ENCODE data around the gene CCNK. TPM values are rescaled to one million over a fixed set of nuclear protein-coding genes. Genes with fewer than 3 reads are reported as not detected.
A peak's percentile ranks its signal among the peaks of the same experiment; 100 is the strongest.

Gene CCNK
- total and polyA plus RNA-seq, 2 experiments from 2014 or later = 20.9 TPM

- Histone ChIP-seq H3K4me2 (ENCODE audit: unreplicated experiment) (no peak overlapping the region), H3K27me3 (replicated peaks; ENCODE audit: insufficient read depth) (no peaks in the 10 kb centered on the region), H3K9ac (no peak overlapping the region), H2AFZ (no peak overlapping the region), H3K4me1 (ENCODE audit: insufficient read depth) (peaks cover 18% of the 10 kb centered on the region), H3K36me3 (ENCODE audit: low read depth) (no peaks in the 10 kb centered on the region), H4K20me1 (ENCODE audit: insufficient read depth) (no peaks in the 10 kb centered on the region), H3K9me2 (ENCODE audit: insufficient read depth) (no peaks in the 10 kb centered on the region), H3K27ac (no peak overlapping the region), H3K9me3 (ENCODE audit: low read depth) (no peaks in the 10 kb centered on the region), H3K79me2 (ENCODE audit: insufficient read depth) (no peaks in the 10 kb centered on the region), H3K4me3 (no peak overlapping the region), H3F3A (ENCODE audit: insufficient read depth) (no peaks in the 10 kb centered on the region)
- peak; percentile 57 for DNase-seq
- 23 to 32% methylated on average over 18 of the region's 21 CpGs for WGBS, 2 experiments (ENCODE audit: low coverage in 1 of 2, low lambda C conversion rate in 2 of 2, missing lambda C conversion rate in 2 of 2)
- TF ChIP-seq EZH2phosphoT487 (IDR thresholded peaks at IDR 0.05; ENCODE audit: insufficient read depth, low read depth) (no peak), EZH2 (IDR thresholded peaks at IDR 0.05; ENCODE audit: insufficient read depth, poor library complexity, severe bottlenecking) (no peak)
- in situ Hi-C loops (cut with MboI) = no loop called here
Measured at GRCh38 chr14:99518441-99519346, 37.5 kb downstream of the CCNK start.

DNA sequence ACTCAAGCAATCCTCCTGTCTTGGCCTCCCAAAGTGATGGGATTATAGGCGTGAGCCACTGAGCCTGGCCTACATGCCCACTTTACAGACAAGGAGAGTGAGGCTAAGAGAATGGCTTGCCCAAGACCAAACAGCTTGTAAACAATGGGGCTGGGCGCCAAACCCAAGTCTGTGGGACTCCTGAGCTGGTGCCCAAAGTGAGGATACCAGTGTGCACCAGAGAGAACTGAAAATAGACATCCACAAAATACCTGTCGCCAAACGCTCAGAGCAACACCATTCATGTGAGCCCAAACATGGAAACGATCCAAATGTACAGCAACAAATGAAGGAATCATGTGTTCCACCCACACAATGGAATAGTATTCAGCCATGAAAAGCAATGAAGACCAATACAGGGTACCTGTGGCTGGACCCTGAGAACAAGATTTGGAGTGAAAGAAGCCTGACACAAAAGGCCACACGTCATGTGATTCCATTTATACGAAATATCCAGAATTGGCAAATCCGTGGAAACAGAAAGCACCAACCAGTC, 38.2 kb downstream of the CCNK start:
- Histone ChIP-seq H3K9me2 (ENCODE audit: insufficient read depth) (no peaks in the 10 kb centered on the region), H3K4me1 (ENCODE audit: insufficient read depth) (peaks cover 18% of the 10 kb centered on the region), H3F3A (ENCODE audit: insufficient read depth) (no peaks in the 10 kb centered on the region), H3K27me3 (replicated peaks; ENCODE audit: insufficient read depth) (no peaks in the 10 kb centered on the region), H3K9me3 (ENCODE audit: low read depth) (no peaks in the 10 kb centered on the region), H3K4me3 (no peak overlapping the region), H3K4me2 (ENCODE audit: unreplicated experiment) (no peak overlapping the region), H3K79me2 (ENCODE audit: insufficient read depth) (no peaks in the 10 kb centered on the region), H3K9ac (no peak overlapping the region), H3K36me3 (ENCODE audit: low read depth) (no peaks in the 10 kb centered on the region), H4K20me1 (ENCODE audit: insufficient read depth) (no peaks in the 10 kb centered on the region), H3K27ac (no peak overlapping the region), H2AFZ (no peak overlapping the region)
- no peak for TF ChIP-seq EZH2 (IDR thresholded peaks at IDR 0.05; ENCODE audit: insufficient read depth, poor library complexity, severe bottlenecking)
- TF ChIP-seq EZH2phosphoT487 (IDR thresholded peaks at IDR 0.05; ENCODE audit: insufficient read depth, low read depth) = no peak
- 83% methylated on average over 8 of the region's 8 CpGs for WGBS, 2 experiments (ENCODE audit: low coverage in 1 of 2, low lambda C conversion rate in 2 of 2, missing lambda C conversion rate in 2 of 2)
- in situ Hi-C loops (cut with MboI) = no loop called here
- no peak for DNase-seq

- TF ChIP-seq EZH2phosphoT487 (IDR thresholded peaks at IDR 0.05; ENCODE audit: insufficient read depth, low read depth) (no peak), EZH2 (IDR thresholded peaks at IDR 0.05; ENCODE audit: insufficient read depth, poor library complexity, severe bottlenecking) (no peak)
- WGBS, 2 experiments (ENCODE audit: low coverage in 1 of 2, low lambda C conversion rate in 2 of 2, missing lambda C conversion rate in 2 of 2) = 79 to 87% methylated on average over 4 to 6 of the region's 6 CpGs
- peaks cover 18% of the 10 kb centered on the region for H3K4me1 ChIP-seq (ENCODE audit: insufficient read depth)
Measured at GRCh38 chr14:99519931-99520421, 38.8 kb downstream of the CCNK start.

DNA sequence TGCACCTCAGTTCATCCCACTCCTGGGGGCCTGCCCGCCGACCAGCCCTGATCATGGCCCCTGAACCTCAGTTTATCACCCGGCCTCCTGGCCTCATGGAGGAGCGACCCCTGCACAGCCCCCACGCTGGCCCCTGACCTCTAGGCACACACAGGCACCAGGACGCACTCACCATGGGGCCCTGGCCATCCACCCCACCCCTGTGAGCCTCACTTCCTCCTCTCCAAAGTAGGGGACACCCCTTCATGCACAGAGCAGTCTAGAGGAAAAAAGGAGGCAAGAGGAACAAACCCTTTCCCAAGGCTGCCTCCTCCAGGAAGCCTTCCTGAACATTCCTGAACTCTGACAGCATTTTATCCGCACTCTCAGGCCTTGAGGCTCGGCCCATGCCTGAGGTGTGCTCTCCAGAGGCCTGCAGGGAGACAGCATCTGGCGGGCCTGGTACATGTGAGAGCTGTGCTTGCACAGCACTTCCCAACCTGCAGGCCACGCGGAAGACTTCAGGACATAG, 39.4 kb downstream of the CCNK start:
- WGBS, 2 experiments (ENCODE audit: low coverage in 1 of 2, low lambda C conversion rate in 2 of 2, missing lambda C conversion rate in 2 of 2) = 75 to 78% methylated on average over 11 of the region's 11 CpGs
- H3K79me2 ChIP-seq (ENCODE audit: insufficient read depth) = no peaks in the 10 kb centered on the region

More at GRCh38 chr14:99519931-99520421, 38.8 kb downstream of the CCNK start:
- H3K9ac ChIP-seq = no peak overlapping the region
- no peak overlapping the region for H3K4me2 ChIP-seq (ENCODE audit: unreplicated experiment)
- in situ Hi-C loops (cut with MboI) = loop anchor here (5.0 to 10.0 kb wide), 2 partner anchors 102 to 375 kb away; no protein-coding TSS in a partner anchor
- H2AFZ ChIP-seq = no peak overlapping the region
- H4K20me1 ChIP-seq (ENCODE audit: insufficient read depth) = no peaks in the 10 kb centered on the region
- no peak overlapping the region for H3K27ac ChIP-seq
- no peaks in the 10 kb centered on the region for H3K27me3 ChIP-seq (replicated peaks; ENCODE audit: insufficient read depth)
- no peaks in the 10 kb centered on the region for H3K9me3 ChIP-seq (ENCODE audit: low read depth)
- DNase-seq = no peak
- H3K4me3 ChIP-seq = no peak overlapping the region
- no peaks in the 10 kb centered on the region for H3K9me2 ChIP-seq (ENCODE audit: insufficient read depth)
- H3K36me3 ChIP-seq (ENCODE audit: low read depth) = no peaks in the 10 kb centered on the region
- H3K79me2 ChIP-seq (ENCODE audit: insufficient read depth) = no peaks in the 10 kb centered on the region
- no peaks in the 10 kb centered on the region for H3F3A ChIP-seq (ENCODE audit: insufficient read depth)

More for the DNA sequence above, 39.4 kb downstream of the CCNK start:
- Histone ChIP-seq H3K27me3 (replicated peaks; ENCODE audit: insufficient read depth) (no peaks in the 10 kb centered on the region), H3K4me1 (ENCODE audit: insufficient read depth) (peaks cover 18% of the 10 kb centered on the region), H2AFZ (no peak overlapping the region), H3K27ac (no peak overlapping the region), H3K4me3 (no peak overlapping the region), H3K9me2 (ENCODE audit: insufficient read depth) (no peaks in the 10 kb centered on the region), H3K9ac (no peak overlapping the region), H3K36me3 (ENCODE audit: low read depth) (no peaks in the 10 kb centered on the region), H3F3A (ENCODE audit: insufficient read depth) (no peaks in the 10 kb centered on the region), H3K4me2 (ENCODE audit: unreplicated experiment) (no peak overlapping the region), H4K20me1 (ENCODE audit: insufficient read depth) (no peaks in the 10 kb centered on the region), H3K9me3 (ENCODE audit: low read depth) (no peaks in the 10 kb centered on the region)
- TF ChIP-seq EZH2 (IDR thresholded peaks at IDR 0.05; ENCODE audit: insufficient read depth, poor library complexity, severe bottlenecking) (no peak), EZH2phosphoT487 (IDR thresholded peaks at IDR 0.05; ENCODE audit: insufficient read depth, low read depth) (no peak)
- DNase-seq = no peak
- in situ Hi-C loops (cut with MboI) = loop anchor here (5.0 to 10.0 kb wide), 2 partner anchors 102 to 374 kb away; no protein-coding TSS in a partner anchor
